IMR-90 (cell line): ENCODE measurements around the gene MGAT5B. TPM values are rescaled to one million over a fixed set of nuclear protein-coding genes. Genes with fewer than 3 reads are reported as not detected.

Source experiments
- ATAC-seq: fragments of 200-7000 bp; cut with Tn5 transposase; 2 replicates; pipeline ENCODE4 v1.9.1; 2020; ENCODE audit warnings: low read depth, mild to moderate bottlenecking, moderate library complexity
- BruUV-seq: library from RNA; stranded (reverse); fragments of 400-500 nt; replicated peaks from 2 replicates; lab custom pipeline; 2021; lab: Mats Ljungman, UMichigan
- CTCF ChIA-PET: fragments of 300-600 bp; formaldehyde crosslinking; extraction: SDS; loops from one replicate; lab custom pipeline; 2021; ENCODE audit warnings: antibody characterized with exemption; lab: Yijun Ruan, JAX
- POLR2A ChIA-PET: fragments of 300-600 bp; sonication (Branson Sonifier 250); formaldehyde crosslinking; loops from one replicate; lab custom pipeline; 2022; ENCODE audit warnings: antibody characterized with exemption; ENCODE audit not compliant: unreplicated experiment; lab: Charles Lee
- DNase-seq: peaks from one replicate; pipeline ENCODE4 v3.0.0; 2013
- H2AFZ ChIP-seq: replicated peaks from 2 replicates; pipeline ENCODE3; 2013; ENCODE audit warnings: low read length, mild to moderate bottlenecking; ENCODE audit not compliant: poor library complexity
- H2AK5ac ChIP-seq: 2 replicates; pipeline ENCODE4 v1.6.1; 2013; ENCODE audit warnings: low read depth, low read length, inconsistent platforms
- H2AK9ac ChIP-seq: replicated peaks from 2 replicates; pipeline ENCODE3; 2013; ENCODE audit warnings: mild to moderate bottlenecking, low read depth, low read length, moderate library complexity; ENCODE audit not compliant: poor library complexity
- H2BK120ac ChIP-seq: 2 replicates; pipeline ENCODE4 v1.6.1; 2013; ENCODE audit warnings: low read depth, low read length, inconsistent platforms
- H2BK15ac ChIP-seq: 3 replicates; pipeline ENCODE4 v1.6.1; 2013; ENCODE audit warnings: low read depth, low read length, inconsistent platforms
- H2BK20ac ChIP-seq: 2 replicates; pipeline ENCODE4 v1.6.1; 2013; ENCODE audit warnings: low read depth, mild to moderate bottlenecking, inconsistent platforms, low read length, moderate library complexity
- H2BK5ac ChIP-seq: 2 replicates; pipeline ENCODE4 v1.6.1; 2013; ENCODE audit warnings: mild to moderate bottlenecking, low read depth, low read length, inconsistent platforms; ENCODE audit not compliant: poor library complexity, severe bottlenecking
- H3K14ac ChIP-seq: replicated peaks from 2 replicates; pipeline ENCODE4 v1.6.1; 2013; ENCODE audit warnings: low read depth, low read length, inconsistent platforms
- H3K18ac ChIP-seq: 2 replicates; pipeline ENCODE4 v1.6.1; 2013; ENCODE audit warnings: low read depth, low read length, control low read depth
- H3K23ac ChIP-seq: 2 replicates; pipeline ENCODE4 v1.6.1; 2013; ENCODE audit warnings: low read depth, low read length, inconsistent platforms
- H3K27ac ChIP-seq: 2 replicates; pipeline ENCODE4 v1.5.1; 2013; ENCODE audit warnings: mild to moderate bottlenecking, control low read depth, low read length; ENCODE audit not compliant: insufficient read depth
- H3K27me3 ChIP-seq: 2 replicates; pipeline ENCODE4 v1.6.1; 2013; ENCODE audit warnings: low read length; ENCODE audit not compliant: control insufficient read depth, insufficient read depth
- H3K36me3 ChIP-seq: 2 replicates; pipeline ENCODE4 v1.6.1; 2013; ENCODE audit warnings: low read length, mixed read lengths; ENCODE audit not compliant: control insufficient read depth, insufficient read depth
- H3K4ac ChIP-seq: 2 replicates; pipeline ENCODE4 v1.6.1; 2013; ENCODE audit warnings: low read depth, low read length, inconsistent platforms
- H3K4me1 ChIP-seq: 2 replicates; pipeline ENCODE4 v1.6.1; 2013; ENCODE audit warnings: low read length, mixed read lengths; ENCODE audit not compliant: control insufficient read depth, insufficient read depth
- H3K4me2 ChIP-seq: 2 replicates; pipeline ENCODE4 v1.6.1; 2013; ENCODE audit warnings: low read depth, mild to moderate bottlenecking, control low read depth, low read length, moderate library complexity
- H3K4me3 ChIP-seq: 2 replicates; pipeline ENCODE4 v1.5.1; 2013; ENCODE audit warnings: low read depth, mild to moderate bottlenecking, control low read depth, low read length, moderate library complexity; ENCODE audit not compliant: insufficient read depth
- H3K56ac ChIP-seq: 2 replicates; pipeline ENCODE4 v1.6.1; 2013; ENCODE audit warnings: low read length, inconsistent platforms; ENCODE audit not compliant: insufficient read depth; ENCODE audit errors: extremely low read depth
- H3K79me1 ChIP-seq, 2 experiments: 2 replicates each; pipeline ENCODE4 v1.6.1; 2013; ENCODE audit warnings: low read length in 2 of 2, inconsistent platforms in 1 of 2, low read depth in 1 of 2
- H3K9ac ChIP-seq: 2 replicates; pipeline ENCODE4 v1.6.1; 2013; ENCODE audit warnings: low read depth, low read length, control low read depth
- H3K9me1 ChIP-seq: 2 replicates; pipeline ENCODE4 v1.6.1; 2013; ENCODE audit warnings: low read length, inconsistent platforms; ENCODE audit not compliant: insufficient read depth
- H3K9me3 ChIP-seq: 2 replicates; pipeline ENCODE4 v1.6.1; 2013; ENCODE audit warnings: low read length; ENCODE audit not compliant: control insufficient read depth, insufficient read depth
- H4K20me1 ChIP-seq: 2 replicates; pipeline ENCODE4 v1.6.1; 2013; ENCODE audit warnings: low read length, inconsistent platforms; ENCODE audit not compliant: insufficient read depth
- H4K5ac ChIP-seq: 2 replicates; pipeline ENCODE4 v1.6.1; 2013; ENCODE audit warnings: mild to moderate bottlenecking, low read depth, low read length, control low read depth
- H4K8ac ChIP-seq, 2 experiments: 2 replicates each; pipeline ENCODE4 v1.6.1; 2013; ENCODE audit warnings: low read depth in 2 of 2, low read length in 2 of 2, control low read depth in 1 of 2, inconsistent platforms in 1 of 2
- H4K91ac ChIP-seq: 2 replicates; pipeline ENCODE4 v1.6.1; 2013; ENCODE audit warnings: low read depth, low read length, inconsistent platforms; ENCODE audit not compliant: insufficient read depth
- BHLHE40 ChIP-seq: fragments of 150-350 bp; IDR thresholded peaks from 2 replicates; pipeline ENCODE4 v1.6.1; 2016; ENCODE audit warnings: mild to moderate bottlenecking, low read depth, low read length
- CHD1 ChIP-seq: IDR thresholded peaks from 2 replicates; pipeline ENCODE4 v1.6.1; 2012; ENCODE audit warnings: low read depth, low read length, improper control_type of control experiment
- ELK1 ChIP-seq: fragments of 150-350 bp; IDR thresholded peaks from 2 replicates; pipeline ENCODE4 v1.6.1; 2016; ENCODE audit warnings: low read depth, mild to moderate bottlenecking, low read length, moderate library complexity, borderline replicate concordance
- MAFK ChIP-seq: IDR thresholded peaks from 2 replicates; pipeline ENCODE4 v1.6.1; 2012; ENCODE audit warnings: low read depth, low read length, improper control_type of control experiment
- MXI1 ChIP-seq: IDR thresholded peaks from 2 replicates; pipeline ENCODE4 v1.6.1; 2012; ENCODE audit warnings: low read depth, mild to moderate bottlenecking, low read length, moderate library complexity, borderline replicate concordance
- NFE2L2 ChIP-seq: fragments of 150-350 bp; IDR thresholded peaks from 2 replicates; pipeline ENCODE4 v1.6.1; 2016; ENCODE audit warnings: low read depth, mild to moderate bottlenecking, low read length
- RFX5 ChIP-seq: IDR thresholded peaks from 2 replicates; pipeline ENCODE4 v1.8.0; 2012; ENCODE audit warnings: low read depth, mild to moderate bottlenecking, low read length, moderate library complexity
- WGBS, 2 experiments: methylation state at CpG; one replicate each; pipeline versions ENCODE4 v1.1.5 to v1.1.7; 2013; ENCODE audit warnings: missing lambda C conversion rate in 2 of 2; ENCODE audit not compliant: insufficient read length in 1 of 2; ENCODE audit errors: extremely low coverage in 2 of 2; 5-methylcytosine and 5-hydroxymethylcytosine counted together
- dilution Hi-C: fragments of 300-500 bp; cut with HindIII; formaldehyde crosslinking; loops from one replicate; pipeline ENCODE4 v1.14.3; 2018; ENCODE audit warnings: low sequenced_read_pairs; ENCODE audit not compliant: unreplicated experiment
- in situ Hi-C: fragments of 300-500 bp; cut with MboI; formaldehyde crosslinking; loops from 3 replicates; pipeline ENCODE4 v1.14.3; 2019; ENCODE audit warnings: low sequenced_read_pairs, inconsistent platforms, mixed read lengths
- intact Hi-C: fragments of 100-400 bp; cut with micrococcal nuclease; formaldehyde crosslinking; loops from 2 replicates; pipeline ENCODE4 v1.10.0; 2022
- polyA plus RNA-seq, 3 experiments: library from polyadenylated mRNA; depleted of rRNA; stranded (reverse); fragments of >200 nt; gene quantifications; 2 replicates each; pipeline ENCODE4 v1.2.3, GENCODE V29; 2012; ENCODE audit warnings: low replicate concordance in 1 of 3
- total RNA-seq: library from RNA; depleted of rRNA; stranded (reverse); fragments of >200 nt; gene quantifications from 2 replicates; pipeline ENCODE4 v1.2.3, GENCODE V29; 2012

The MGAT5B gene
- total and polyA plus RNA-seq, 2 of the 4 experiments (the other 2 are of a cell fraction), result 0.54 to 2.0 TPM

GRCh38 chr17:76932402-76933333 is 64.5 kb downstream of the MGAT5B start (continued):
- no peak for TF ChIP-seq CHD1

GRCh38 chr17:76934561-76935320 is 66.5 kb downstream of the MGAT5B start:
- Histone ChIP-seq H2AK9ac (no peak overlapping the region), H3K4ac (no peak overlapping the region), H2AK5ac (no peak overlapping the region), H3K27ac (no peak overlapping the region), H4K5ac (no peak overlapping the region), H3K4me1 (no peaks in the 10 kb centered on the region; the same call in 1 of the 2 replicates), H2BK120ac (no peak overlapping the region), H3K14ac (no peak overlapping the region), H4K91ac (no peak overlapping the region), H2AFZ (no peak overlapping the region), H3K4me2 (no peak overlapping the region), H2BK15ac (no peak overlapping the region), H3K27me3 (peaks cover 9% of the 10 kb centered on the region), H3K4me3 (no peak overlapping the region), H3K18ac (no peak overlapping the region), H3K79me1 (no peaks in the 10 kb centered on the region), H3K9me3 (no peaks in the 10 kb centered on the region), H4K8ac (no peak overlapping the region), H3K36me3 (no peaks in the 10 kb centered on the region), H4K20me1 (no peaks in the 10 kb centered on the region; the same call in 1 of the 2 replicates), H2BK20ac (no peak overlapping the region), H3K23ac (no peak overlapping the region), H3K9ac (no peak overlapping the region), H2BK5ac (no peak overlapping the region), H3K9me1 (no peaks in the 10 kb centered on the region), H3K56ac (no peak overlapping the region)
- in situ Hi-C loops (no loop called here), intact Hi-C loops (no loop called here), dilution Hi-C loops (no loop called here)
- TF ChIP-seq RFX5 (no peak), ELK1 (no peak), MXI1 (no peak), BHLHE40 (no peak), NFE2L2 (no peak), MAFK (no peak)
- ChIA-PET CTCF (interaction anchor here (0.6 to 0.8 kb wide), 2 partner anchors 13 to 1933 kb away, joined by 3 to 9 read pairs; no protein-coding TSS in a partner anchor), POLR2A (no interaction called here)
- ATAC-seq, result no peak
- 27% methylated on average over 3 of the region's 12 CpGs; no CpG with 5 or more reads in 1 of the 2 experiments for WGBS, 2 experiments
- BruUV-seq, result no TSS peak
- no peak for DNase-seq
